Stimulated activated naive CD8-positive, alpha-beta T cell treated with anti-CD3 and anti-CD28 coated beads, Interleukin-15, Interleukin-2, amounts not matched to agents 100 U/mL and 50 U/mL, for 24 hours (primary cell): Measurements from ENCODE around the gene UBE2F.

Experiments used
- ATAC-seq: fragments of 150-1000 bp; cut with Tn5 transposase; one replicate; pipeline ENCODE4 v1.10.0; 2021
- DNase-seq: peaks from one replicate; pipeline ENCODE4 v3.0.0; 2021

UBE2F gene, protein sequence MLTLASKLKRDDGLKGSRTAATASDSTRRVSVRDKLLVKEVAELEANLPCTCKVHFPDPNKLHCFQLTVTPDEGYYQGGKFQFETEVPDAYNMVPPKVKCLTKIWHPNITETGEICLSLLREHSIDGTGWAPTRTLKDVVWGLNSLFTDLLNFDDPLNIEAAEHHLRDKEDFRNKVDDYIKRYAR

DNA sequence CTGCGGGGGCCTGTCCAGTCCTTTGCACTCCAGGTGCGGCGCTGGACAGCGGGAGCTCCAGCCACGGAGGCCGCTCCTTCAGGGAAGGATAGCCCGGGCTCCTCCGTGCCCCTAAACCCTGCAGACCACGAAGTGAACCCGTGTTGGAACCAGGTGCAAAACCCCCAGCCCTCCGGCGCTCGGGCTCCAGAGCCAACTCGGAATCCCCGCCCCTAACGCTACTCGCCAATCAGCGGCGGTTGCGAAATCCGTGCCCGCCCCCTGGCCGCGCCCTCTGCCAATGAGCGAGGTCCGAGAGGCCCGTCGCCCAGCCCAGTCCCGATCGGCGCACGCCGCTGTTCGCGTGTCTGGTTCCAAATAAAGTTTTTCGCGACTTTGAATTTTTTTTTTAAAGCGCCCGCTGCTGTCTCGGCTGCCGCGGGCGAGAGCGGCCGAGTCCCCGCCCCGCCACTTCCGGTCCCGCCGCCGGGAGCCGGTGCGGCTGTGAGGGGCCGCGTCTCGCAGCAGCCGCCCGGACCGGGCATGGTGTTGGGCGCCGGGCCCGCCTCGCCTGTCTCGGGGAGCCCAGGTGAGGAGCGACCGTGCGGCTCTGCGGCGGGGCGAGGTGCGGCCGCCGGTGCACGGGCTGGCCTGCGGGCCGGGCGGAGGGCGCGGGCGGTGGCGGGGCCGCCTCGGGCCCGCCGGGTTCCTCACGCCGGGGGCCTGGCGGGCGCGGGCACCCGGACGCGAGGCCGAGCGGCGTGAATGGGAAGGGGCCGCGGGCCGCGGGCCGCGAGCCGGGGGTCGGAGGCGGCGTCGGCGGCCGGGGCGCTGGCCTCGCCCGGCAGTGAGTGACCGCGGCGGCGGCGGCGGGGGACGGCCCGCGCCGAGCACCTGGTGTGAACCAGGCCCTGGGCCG, at the start of gene UBE2F:
UBE2F (plus strand) TSS at position 450 of the 898 bp plus-strand sequence. CDS start 6,094 bp downstream, outside the sequence.
- peak; percentile 98 for DNase-seq
- ATAC-seq, result peak; percentile 96

DNA sequence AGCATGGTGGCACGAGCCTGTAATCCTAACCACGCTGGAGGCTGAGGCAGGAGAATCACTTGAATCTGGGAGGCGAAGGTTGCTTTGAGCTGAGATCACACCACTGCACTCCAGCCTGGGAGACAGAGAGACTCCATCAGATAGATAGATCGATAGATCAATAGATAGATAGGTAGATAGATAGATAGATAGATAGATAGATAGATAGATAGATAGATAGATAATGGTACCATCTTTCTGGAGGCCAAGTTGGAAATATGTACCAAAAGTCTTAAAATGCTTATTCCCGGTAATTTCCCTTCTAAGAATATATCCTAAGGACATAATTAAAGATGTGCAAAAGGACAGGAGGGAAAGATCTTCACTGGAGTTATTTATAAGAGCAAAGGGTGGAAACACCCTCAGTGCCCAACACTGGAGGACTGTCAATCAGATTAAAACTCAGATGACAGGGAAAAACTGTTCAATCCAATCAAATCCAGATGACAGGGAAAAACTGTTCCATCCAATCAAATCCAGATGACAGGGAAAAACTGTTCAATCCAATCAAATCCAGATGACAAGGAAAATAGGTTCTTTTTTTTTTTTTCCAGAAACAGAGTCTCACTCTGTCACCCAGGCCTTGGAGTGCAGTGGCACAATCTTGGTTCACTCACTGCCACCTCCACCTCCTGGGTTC, 49.0 kb upstream of the UBE2F start:
- DNase-seq, result no peak
- ATAC-seq, result no peak

DNA sequence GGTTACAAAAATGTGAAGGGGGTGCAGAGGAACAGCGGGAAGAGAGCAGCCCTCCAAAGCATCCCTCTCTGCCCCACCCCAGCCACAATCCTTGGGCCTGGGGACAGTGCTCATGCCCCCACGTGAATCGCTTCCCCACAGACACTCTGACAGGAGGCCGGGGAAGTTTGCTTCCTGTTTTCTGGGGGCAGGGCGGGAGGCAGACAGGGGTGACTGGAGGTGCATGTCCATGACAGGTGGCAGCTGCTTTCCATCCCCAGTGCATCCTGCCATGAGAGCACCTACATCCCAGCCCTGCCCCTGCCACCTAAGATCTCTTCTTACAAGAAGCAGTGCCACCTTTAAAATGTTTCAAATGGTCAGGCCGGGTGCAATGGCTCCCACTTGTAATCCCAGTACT, 47.2 kb upstream of the UBE2F start:
- DNase-seq (no peak), ATAC-seq (no peak)

DNA sequence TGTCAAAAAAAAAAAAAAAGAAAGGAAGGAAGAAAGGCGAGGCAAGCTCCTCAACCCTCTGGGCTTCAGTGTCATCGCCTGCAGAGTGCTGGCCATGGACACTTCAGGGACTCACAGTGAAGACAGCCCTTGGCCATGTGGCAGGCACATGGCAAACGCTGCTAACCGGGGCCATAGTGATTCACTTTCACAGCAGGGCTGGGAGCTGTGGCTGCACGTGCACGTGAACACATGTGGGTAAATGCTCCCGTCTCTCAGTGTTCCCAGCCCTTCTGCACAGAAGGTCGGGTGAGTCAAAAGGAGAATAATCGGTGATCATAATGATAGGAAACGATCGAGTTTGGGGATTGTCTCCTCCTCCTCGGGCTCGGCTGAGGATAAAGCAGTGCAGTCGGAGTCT, 46.1 kb upstream of the UBE2F start:
- DNase-seq (no peak), ATAC-seq (no peak)

DNA sequence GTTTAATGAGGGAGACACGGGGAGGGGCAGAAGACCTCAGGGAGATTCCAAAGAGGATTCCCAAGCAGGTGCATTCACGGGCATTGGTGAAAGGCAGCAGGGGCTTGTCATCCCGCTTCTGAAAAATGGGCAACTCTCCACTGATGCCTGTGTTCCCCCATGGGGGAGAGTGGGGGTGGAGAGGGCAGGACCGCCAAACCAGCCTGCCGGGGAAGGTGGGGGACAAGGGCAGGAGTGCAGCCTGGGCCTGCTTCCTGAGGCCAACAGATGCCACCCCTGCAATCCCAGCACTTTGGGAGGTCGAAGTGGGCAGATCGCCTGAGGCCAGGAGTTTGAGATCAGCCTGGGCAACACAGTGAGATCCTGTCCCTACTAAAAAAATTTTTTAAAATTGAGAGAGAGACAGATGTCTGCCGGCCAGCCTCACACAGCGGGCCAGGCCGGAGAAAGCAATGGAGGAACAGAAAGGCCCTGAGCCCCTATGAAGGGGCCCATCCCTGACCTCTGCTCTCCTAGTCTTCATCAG, 44.8 kb upstream of the UBE2F start:
- ATAC-seq (no peak), DNase-seq (no peak)

DNA sequence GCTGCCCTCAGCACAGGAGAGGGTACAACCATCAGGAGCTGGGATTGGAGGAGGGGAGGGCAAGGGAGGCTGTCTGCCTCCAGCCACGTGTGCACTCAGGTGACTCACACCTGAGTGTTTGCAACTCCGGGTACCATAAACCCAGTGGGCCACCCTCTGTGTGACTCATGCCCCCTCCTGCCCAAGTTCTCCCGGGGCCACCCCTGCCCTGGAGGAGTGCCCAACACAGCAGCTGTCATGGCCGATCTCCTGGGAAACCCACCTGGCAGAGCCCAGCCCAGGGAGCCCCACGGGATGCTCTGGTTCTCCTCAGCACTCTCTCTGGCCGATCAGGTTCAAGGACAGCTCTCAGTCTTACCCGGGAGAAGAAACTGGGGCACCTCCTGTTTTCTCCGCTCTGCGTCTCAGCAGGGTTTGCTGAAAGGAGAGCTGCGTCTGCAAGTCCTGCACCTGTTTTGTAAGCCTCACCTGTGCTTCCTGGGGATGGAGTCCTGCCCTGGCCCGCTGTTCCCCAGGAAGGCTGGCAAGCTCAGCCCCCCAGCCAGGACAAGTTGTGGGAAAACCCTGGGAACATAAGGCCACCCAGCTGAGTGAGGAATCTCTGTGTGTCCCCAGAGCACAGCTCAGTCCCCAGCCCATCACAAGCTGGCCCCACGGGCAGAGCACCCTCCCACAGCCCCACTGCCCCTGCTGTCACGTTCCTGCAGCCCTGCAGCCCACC, 44.0 kb upstream of the UBE2F start:
- peak; percentile 38 for DNase-seq
- ATAC-seq, result peak; percentile 50

DNA sequence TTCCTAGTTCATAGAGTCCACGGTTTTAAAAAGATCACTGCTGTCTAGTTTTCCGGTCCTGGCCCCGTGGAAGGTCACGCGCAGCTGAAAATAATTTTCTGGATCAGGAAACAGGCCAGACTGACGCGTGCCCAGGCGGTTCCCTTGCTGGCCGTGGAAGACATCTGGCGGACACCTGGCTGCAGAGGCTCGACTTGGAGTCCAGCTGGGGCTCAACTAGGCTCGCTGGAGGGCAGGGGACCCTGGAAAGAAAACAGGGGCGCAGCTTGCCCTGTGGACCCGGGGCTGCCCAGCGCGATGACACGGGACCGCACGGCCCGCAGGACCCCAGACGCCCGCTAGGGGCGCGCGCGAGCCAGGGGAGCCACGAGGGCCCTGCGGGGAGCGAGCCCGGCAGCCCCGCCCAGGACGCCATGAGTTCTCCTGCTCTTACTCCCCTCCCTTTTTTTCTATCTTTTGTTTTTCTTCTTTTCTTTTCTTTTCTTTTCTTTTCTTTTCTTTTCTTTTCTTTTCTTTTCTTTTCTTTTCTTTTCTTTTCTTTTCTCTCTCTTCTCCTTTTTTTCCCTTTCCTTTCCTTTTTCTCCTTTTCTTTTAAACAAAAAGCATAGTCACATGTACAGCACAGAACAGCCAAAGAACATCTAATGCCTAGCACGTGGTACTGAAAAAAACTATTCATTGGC, 43.2 kb upstream of the UBE2F start:
- DNase-seq (peak; percentile 92), ATAC-seq (peak; percentile 96)

DNA sequence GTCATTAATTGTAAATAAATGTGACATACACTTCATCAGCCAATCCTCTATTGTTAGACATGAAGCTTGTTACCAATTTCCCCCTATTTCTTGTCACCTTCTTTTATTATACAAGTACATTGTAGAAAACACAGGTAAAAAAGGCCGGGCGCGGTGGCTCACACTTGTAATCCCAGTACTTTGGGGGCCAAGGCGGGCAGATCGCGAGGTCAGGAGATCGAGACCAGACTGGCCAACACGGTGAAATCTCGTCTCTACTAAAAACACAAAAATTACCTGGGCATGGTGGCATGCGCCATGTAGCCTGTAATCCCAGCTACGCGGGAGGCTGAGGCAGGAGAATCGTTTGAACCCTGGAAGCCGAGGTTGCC, 42.7 kb upstream of the UBE2F start:
- DNase-seq, result no peak
- ATAC-seq, result no peak

DNA sequence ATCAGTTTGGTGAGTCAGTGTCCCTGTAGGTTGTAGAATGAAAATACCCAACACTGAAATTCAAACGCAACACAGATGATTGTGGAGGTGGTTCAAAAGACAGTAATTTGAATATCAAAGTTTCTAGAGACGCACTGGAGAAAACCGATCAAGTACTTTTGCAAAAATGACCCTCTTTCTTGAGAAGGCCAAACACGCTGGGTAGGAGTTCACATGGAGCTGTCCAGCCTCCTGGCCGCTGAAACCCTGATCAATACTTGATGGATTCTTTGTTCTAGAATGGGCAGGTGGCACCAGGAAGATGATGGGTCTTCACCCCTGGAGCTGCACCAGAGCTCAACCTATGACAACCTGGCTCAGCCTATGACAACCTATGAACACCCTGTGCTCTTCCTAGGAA, 39.7 kb upstream of the UBE2F start:
- ATAC-seq (no peak), DNase-seq (no peak)

DNA sequence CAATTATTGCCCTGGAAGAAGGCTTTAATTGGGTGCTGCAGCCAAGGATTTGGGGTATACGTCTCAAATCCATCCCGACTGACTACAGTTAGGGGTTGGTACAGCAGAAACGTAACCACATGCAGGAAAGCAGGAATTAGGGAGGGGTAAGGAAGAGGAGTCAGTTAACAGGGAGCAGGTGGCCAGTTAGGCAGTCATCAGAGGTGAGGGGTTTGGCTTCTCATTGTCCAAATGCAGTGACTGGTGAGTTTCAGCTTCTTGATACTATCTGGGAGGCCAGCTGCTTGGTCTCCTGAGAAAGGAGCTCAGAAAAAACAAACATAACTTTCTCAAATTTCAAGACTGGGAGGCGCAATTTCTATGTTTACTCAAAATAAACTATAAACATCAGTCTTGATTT, 38.8 kb upstream of the UBE2F start:
- ATAC-seq, result no peak
- DNase-seq, result no peak

DNA sequence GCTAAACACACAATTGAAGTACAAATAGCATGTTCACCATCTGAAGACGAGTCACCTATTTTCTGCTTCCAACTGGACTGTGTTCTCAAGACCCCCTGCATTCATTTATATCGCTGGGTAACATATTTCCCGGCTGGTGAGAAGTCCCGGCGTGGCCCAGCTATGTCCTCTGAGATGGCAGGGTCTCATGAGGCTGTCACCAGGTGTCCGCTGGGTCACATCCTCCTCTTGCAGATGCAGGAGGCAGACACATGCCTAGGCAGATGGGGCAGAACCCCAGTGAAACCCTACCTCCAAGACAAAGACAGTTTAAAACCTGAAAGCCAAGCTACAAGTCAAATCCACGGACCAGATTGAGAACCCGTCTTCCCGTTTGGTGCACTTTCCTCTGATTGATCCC, 36.8 kb upstream of the UBE2F start:
- ATAC-seq (no peak), DNase-seq (no peak)

DNA sequence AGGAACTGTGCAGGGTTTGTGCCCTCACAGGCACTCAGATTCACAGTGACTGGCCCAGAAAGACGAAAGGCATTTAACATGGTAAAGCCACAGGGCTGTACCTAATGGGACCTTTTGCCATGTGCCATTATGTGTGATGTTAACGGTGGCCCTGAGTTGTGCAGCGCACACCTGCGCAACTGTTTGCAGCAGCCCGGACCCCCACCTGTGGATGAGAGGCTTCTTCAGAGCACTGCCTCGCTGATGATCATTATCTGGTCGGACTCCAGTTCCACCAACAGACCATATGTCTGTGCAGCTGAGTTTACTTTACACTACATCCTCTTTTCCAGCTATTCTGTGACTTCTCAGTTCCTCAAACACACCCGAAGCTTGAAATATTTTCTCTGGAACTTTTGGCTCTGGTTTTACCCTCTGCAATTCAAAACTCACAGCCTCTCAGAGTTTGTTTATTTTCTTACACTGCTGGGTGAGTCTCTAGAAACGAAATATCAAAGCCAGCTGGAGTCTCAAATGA, 35.6 kb upstream of the UBE2F start:
- DNase-seq (no peak), ATAC-seq (no peak)

DNA sequence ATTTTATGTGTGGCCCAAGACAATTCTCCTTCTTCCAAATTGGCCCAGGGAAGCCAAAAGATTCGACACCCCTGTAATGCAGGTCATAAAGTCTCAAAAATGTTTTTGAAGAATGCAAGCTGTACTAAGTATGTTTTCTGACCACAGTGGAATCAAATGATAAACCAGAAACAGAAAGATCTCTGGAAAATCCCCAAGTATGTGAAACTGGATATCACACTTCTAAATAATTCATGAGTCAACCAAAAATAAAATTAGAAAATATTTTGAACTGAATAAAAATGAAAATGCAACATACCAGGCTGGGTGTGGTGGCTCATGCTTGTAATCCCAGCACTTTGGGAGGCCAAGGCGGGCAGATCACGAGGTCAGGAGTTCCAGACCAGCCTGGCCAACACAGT, 34.1 kb upstream of the UBE2F start:
- DNase-seq, result no peak
- peak; percentile 72 for ATAC-seq

DNA sequence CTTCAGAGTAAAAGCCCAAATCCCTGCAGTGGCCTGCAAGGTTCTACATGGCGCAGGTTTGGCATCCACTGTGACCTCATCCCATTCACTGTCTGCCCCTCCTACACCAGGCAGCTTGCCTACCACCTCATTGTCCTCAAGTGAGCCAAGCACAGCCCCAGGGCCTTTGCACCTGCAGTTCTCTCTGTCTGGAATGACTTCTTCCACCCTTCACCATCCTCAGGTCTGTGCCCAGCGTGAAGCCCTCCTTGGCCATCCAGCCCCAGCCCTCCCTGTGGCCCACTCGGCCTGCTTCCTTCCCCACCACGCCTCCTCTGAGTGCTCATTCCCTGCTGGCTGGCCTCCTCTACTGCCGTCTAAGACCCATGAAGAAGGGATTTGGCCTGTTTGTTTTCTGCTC, 32.6 kb upstream of the UBE2F start:
- no peak for ATAC-seq
- DNase-seq, result no peak

DNA sequence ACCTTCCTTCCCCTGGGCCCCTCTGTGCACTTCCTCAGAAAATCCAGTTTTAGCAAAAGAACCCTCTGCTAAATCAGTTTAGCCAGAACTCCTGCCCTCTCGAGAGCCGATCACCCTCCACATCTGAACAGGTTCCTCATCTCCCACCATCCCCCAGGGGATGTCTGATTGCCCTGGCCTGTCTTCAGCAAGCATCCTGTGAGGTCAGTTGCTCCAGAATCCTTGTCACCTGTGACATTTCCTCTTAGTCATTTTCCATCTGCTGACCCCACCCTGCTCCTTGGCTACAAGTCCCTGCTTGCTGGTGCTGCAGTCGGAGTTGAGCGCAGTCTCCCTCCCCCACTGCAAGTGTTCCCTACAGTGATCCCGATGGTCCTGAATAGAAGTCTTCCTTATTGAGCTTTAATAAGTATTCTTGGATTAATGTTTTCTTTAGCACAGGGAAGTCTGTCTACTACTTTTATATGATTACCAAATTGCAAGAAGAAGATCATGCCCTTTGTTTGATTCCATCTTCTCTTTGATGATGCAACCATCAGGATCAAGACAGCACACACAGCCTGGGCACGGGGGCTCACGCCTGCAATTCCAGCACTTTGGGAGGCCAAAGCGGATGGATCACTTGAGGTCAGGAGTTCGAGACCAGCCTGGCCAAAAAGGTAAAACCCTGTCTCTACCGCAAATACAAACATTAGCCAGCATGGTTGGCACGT, 30.9 kb upstream of the UBE2F start:
- ATAC-seq, result no peak

DNA sequence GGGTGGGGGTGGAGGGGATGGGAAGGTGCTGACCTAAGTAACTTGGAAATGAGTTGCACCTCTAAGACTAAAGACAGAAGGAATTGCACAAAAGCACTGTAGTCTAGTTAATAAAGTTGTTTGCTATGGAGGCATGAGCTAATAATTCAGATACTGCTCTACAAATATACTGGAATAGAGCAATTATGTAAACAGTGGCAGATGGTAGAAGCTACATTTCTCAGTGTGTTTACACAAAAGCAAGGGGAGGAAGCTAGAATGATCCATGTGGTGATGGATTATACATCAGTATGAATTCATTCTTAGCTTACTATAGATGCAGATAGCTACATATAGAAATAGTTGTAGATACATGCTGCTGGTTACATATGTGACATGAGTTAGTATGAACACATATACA, 27.6 kb upstream of the UBE2F start:
- no peak for DNase-seq
- no peak for ATAC-seq

More for the DNA sequence above, 30.9 kb upstream of the UBE2F start:
- DNase-seq, result no peak

DNA sequence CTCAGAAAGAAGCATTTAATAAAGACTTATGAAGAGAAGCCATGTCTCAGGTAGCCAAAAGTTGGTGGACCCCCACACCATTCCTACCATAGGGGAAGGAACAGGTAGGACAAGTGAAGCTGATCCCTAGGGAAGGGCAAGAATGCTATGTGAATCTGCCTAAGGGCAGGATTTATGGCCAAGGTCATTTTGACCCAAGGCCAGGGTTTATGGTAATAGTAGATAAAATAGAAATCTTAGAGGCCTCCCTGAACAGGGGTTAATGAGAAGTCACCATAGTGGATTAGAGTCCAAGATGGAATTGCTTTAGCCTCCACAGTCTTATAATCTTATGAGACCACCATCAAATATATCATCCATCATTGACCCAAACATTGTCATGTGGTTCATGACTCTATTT, 26.0 kb upstream of the UBE2F start:
- DNase-seq (no peak), ATAC-seq (no peak)

DNA sequence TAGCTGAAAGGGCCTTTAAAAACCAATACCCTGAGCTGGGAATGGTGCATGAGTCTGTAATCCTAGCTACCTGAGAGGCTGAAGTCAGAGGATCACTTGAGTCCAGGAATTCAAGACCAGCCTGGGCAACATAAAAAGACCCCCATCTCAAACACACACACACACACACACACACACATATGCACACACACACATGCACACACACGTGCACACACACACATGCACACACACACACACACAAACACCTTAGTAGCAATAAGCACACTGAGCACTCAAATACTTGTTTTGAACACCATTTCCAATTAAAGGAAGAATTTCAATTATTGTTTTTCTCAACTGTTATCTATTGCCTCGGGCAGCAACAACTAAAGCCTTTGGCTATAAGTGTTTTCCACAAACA, 25.6 kb upstream of the UBE2F start:
- no peak for ATAC-seq
- no peak for DNase-seq

DNA sequence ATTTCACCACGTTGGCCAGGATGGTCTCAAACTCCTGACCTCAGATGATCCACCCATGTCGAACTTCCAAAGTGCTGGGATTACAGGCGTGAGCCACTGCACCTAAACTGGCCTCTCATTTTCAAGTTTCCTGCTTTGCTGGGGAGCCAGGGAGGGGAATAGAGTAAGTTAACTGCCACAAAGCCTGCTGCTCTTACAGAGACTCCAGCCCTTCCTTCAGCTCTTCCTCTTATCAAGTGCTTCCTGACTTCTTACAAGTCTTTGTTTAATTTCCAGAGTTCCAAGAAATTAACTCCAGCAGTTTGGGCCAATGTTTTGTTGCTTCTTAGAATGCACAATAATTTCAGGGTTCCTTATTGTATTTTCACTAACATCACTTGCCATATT, 24.3 kb upstream of the UBE2F start:
- no peak for ATAC-seq
- no peak for DNase-seq

DNA sequence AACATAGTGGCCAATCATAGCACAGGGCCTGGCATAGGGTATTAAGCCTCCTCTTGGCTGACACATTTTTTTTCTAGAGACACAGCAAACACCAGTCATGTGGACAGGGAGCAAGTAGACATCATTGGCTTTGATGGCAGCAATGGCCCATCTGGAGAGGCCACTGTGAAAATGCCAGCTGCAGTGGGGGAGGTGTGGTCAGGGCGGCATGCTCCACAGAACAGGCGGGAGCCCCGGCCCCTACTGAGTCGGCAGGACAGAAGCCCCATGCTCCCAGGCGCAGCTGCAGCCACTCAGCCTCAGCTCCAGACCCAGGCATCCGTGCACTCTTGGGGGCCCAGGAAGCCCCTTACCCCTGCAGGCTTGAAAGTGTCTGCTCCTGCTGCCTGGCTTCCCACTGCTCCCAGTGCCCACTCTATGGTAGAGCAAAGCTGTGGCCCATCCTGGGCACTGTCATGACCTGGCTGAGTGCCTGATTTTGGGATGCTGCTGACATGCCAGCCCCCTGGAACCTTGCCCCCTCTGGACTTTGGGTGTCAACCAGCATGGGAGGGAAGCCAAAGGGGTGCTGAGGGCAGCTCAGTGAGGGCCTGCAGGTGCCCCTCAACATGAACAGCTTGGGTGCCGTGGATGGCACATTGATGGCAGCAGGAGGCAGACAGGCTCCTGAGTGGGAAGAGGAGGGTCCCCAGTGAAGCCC, 23.3 kb upstream of the UBE2F start:
- ATAC-seq (no peak), DNase-seq (no peak)
